Brain microvascular endothelial cell (primary cell): ENCODE measurements around the gene EPAS1.

Source experiments
- DNase-seq: peaks from one replicate; pipeline ENCODE4 v3.0.0-alpha.2; 2020
- H3K27ac ChIP-seq: fragments of 250-450 bp; sonication (Bioruptor Pico); 2 replicates; pipeline ENCODE4 v1.5.1; 2020; ENCODE audit warnings: mild to moderate bottlenecking, moderate library complexity
- H3K27me3 ChIP-seq: fragments of 250-450 bp; sonication (Bioruptor Pico); replicated peaks from 2 replicates; pipeline ENCODE4 v1.5.1; 2020; ENCODE audit warnings: mild to moderate bottlenecking
- H3K36me3 ChIP-seq: fragments of 250-450 bp; sonication (Bioruptor Pico); replicated peaks from 2 replicates; pipeline ENCODE4 v1.5.1; 2020; ENCODE audit warnings: mild to moderate bottlenecking
- H3K4me3 ChIP-seq: 2 replicates; pipeline ENCODE4 v1.5.1; 2011; ENCODE audit warnings: low read depth, mild to moderate bottlenecking, control low read depth, low read length, moderate library complexity
- CTCF ChIP-seq: IDR thresholded peaks from 2 replicates; pipeline ENCODE4 v1.5.1; 2011; ENCODE audit warnings: low read depth, mild to moderate bottlenecking, moderate library complexity, low read length, control low read depth, inconsistent platforms; ENCODE audit errors: missing control alignments
- in situ Hi-C: cut with HindIII; loops from 2 replicates; pipeline ENCODE4 v1.10.0; 2017; ENCODE audit warnings: low sequenced_read_pairs, low pct_ligation_motif_present

The EPAS1 gene

GRCh38 chr2:46298522-46299353 is 1.5 kb downstream of the EPAS1 start:
- peak overlapping the region; percentile 69 for H3K27ac ChIP-seq

GRCh38 chr2:46299365-46300263 is 2.4 kb downstream of the EPAS1 start:
- peak; percentile 59 for DNase-seq
- Histone ChIP-seq H3K27me3 (no peaks in the 10 kb centered on the region), H3K36me3 (no peaks in the 10 kb centered on the region), H3K4me3 (peak overlapping the region; percentile 78), H3K27ac (peak overlapping the region; percentile 69)
- no peak for TF ChIP-seq CTCF
- in situ Hi-C loops = no loop called here

More at GRCh38 chr2:46298522-46299353, 1.5 kb downstream of the EPAS1 start:
- DNase-seq = no peak
- Histone ChIP-seq H3K27me3 (no peaks in the 10 kb centered on the region), H3K4me3 (peak overlapping the region; percentile 78), H3K36me3 (no peaks in the 10 kb centered on the region)
- peak; percentile 29 for TF ChIP-seq CTCF
- in situ Hi-C loops = no loop called here

- TF ChIP-seq CTCF = peak; percentile 17
- in situ Hi-C loops = no loop called here
- H3K36me3 ChIP-seq = no peaks in the 10 kb centered on the region
- no peaks in the 10 kb centered on the region for H3K27me3 ChIP-seq
- H3K4me3 ChIP-seq = peak overlapping the region; percentile 78
- H3K27ac ChIP-seq = no peak overlapping the region
- no peak for DNase-seq
Measured at GRCh38 chr2:46300406-46300832, 3.2 kb downstream of the EPAS1 start.

GRCh38 chr2:46302005-46302695 is 4.9 kb downstream of the EPAS1 start:
- TF ChIP-seq CTCF = no peak
- no peaks in the 10 kb centered on the region for H3K27me3 ChIP-seq

GRCh38 chr2:46303233-46303632 is 6.0 kb downstream of the EPAS1 start:
- in situ Hi-C loops = no loop called here
- H3K27me3 ChIP-seq = no peaks in the 10 kb centered on the region
- no peak overlapping the region for H3K4me3 ChIP-seq
- no peaks in the 10 kb centered on the region for H3K36me3 ChIP-seq
- no peak for TF ChIP-seq CTCF
- H3K27ac ChIP-seq = no peak overlapping the region
- no peak for DNase-seq

More at GRCh38 chr2:46302005-46302695, 4.9 kb downstream of the EPAS1 start:
- Histone ChIP-seq H3K36me3 (no peaks in the 10 kb centered on the region), H3K4me3 (no peak overlapping the region), H3K27ac (no peak overlapping the region)
- no peak for DNase-seq
- in situ Hi-C loops = no loop called here
